Measurements from ENCODE around the gene THOC6. TPM values are rescaled to one million over a fixed set of nuclear protein-coding genes. Genes with fewer than 3 reads are reported as not detected.

Gene THOC6
- total and polyA plus RNA-seq, 9 of the 15 experiments (the other 6 are each of a cell fraction or from before 2014, with no cell fraction given) = 2.5 to 65.4 (median 42.3) TPM

DNA sequence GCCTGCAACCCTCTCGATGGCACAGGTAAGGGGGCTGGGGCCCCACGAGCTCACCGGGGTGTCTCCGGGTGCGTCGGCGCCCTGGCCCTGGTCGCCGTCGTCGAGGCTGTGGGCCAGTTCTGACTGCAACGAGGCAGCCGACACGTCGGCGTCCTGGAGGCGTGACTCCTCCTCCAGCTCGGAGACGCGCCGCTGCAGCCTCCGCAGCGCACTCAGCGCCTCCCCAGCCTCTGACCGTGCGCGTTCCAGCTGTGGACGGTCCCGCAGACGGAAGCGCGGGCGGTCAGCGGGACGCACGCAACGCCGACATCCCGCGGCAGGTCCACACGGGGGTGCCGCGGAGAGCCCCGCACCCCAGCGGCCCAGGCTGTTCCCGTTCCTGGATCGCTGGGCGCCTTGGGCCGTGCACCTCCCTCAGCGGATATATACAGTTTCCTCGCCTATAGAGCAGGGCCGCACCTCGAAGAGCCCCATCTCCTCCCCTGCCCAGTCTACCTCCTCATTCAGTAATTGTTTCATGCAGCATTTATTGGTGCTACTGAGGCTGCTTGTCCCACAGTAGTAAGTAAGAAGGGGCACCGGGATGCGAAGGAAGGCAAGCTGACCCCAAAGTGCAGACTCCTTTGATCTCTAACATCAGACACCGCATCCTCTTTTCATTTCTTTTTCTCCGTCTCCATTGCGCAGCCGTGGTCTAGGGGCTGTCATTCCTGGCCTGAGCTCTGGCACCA lies 5.8 kb downstream of the THOC6 start (continued):
- TF ChIP-seq, protein P1, sequence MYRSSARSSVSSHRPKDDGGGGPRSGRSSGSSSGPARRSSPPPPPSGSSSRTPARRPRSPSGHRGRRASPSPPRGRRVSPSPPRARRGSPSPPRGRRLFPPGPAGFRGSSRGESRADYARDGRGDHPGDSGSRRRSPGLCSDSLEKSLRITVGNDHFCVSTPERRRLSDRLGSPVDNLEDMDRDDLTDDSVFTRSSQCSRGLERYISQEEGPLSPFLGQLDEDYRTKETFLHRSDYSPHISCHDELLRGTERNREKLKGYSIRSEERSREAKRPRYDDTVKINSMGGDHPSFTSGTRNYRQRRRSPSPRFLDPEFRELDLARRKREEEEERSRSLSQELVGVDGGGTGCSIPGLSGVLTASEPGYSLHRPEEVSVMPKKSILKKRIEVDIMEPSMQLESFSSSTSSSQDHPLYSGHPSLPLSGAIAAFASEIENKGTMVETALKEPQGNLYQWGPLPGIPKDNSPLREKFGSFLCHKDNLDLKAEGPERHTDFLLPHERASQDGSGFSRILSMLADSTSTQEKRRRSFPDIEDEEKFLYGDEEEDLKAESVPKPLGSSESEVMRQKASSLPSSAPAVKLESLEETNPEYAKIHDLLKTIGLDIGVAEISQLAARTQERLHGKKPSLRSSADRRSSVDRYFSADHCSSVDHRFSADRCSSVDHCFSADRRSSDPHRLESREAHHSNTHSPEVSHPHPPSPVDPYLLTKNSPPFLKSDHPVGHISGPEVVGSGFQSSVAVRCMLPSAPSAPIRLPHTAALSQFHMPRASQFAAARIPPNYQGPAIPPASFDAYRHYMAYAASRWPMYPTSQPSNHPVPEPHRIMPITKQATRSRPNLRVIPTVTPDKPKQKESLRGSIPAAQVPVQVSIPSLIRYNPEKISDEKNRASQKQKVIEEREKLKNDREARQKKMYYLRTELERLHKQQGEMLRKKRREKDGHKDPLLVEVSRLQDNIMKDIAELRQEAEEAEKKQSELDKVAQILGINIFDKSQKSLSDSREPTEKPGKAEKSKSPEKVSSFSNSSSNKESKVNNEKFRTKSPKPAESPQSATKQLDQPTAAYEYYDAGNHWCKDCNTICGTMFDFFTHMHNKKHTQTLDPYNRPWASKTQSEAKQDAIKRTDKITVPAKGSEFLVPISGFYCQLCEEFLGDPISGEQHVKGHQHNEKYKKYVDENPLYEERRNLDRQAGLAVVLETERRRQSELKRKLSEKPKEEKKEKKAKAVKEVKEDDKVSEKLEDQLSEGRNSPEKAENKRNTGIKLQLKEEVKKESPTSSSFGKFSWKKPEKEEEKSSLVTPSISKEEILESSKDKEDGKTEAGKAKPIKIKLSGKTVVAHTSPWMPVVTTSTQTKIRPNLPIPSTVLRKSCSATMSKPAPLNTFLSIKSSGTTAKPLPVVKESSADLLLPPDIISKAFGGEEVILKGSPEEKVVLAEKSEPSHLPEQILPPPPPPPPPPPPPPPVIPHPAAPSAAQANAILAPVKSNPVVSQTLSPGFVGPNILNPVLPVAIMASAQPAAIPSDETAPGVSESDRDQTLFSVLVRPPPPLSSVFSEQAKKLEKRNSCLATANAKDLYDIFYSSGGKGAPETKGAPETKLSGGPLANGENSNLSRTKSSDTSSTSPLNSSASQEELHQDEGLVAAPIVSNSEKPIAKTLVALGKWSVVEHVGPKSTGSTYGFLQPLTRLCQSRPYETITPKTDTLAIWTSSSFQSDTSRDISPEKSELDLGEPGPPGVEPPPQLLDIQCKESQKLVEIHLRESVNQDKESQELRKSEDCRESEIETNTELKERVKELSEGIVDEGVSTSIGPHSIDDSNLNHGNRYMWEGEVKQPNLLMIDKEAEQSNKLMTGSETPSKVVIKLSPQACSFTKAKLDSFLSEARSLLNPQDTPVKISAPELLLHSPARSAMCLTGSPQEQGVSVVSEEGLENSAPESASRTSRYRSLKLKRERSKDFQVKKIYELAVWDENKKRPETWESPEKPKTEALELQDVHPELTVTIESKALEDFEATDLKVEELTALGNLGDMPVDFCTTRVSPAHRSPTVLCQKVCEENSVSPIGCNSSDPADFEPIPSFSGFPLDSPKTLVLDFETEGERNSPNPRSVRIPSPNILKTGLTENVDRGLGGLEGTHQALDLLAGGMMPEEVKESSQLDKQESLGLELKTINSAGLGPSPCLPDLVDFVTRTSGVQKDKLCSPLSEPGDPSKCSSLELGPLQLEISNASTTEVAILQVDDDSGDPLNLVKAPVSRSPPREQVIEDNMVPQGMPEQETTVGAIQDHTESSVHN (IDR thresholded peaks at IDR 0.05; ENCODE audit: borderline replicate concordance in 1 of 2, low read depth in 1 of 2) = no peak
- TF ChIP-seq CBFA2T2 (conservative IDR thresholded peaks at IDR 0.05) = no peak
- no peak for TF ChIP-seq CHD1 (IDR thresholded peaks at IDR 0.05; ENCODE audit: low read length)
- no peak for TF ChIP-seq PHB2 (IDR thresholded peaks at IDR 0.05; ENCODE audit: low read depth)
- TF ChIP-seq SLC30A9 (CRISPR knock-in tag; IDR thresholded peaks at IDR 0.05) = no peak
- TF ChIP-seq PYGO2 (tag; IDR thresholded peaks at IDR 0.05) = no peak
- no peak for TF ChIP-seq XRCC4 (IDR thresholded peaks at IDR 0.05; ENCODE audit: extremely low read depth, insufficient read depth, insufficient read length)
- TF ChIP-seq ZNF830 (CRISPR knock-in tag; IDR thresholded peaks at IDR 0.05) = no peak
- no peak for TF ChIP-seq ZNF41 (CRISPR knock-in tag; conservative IDR thresholded peaks at IDR 0.05)
- TF ChIP-seq, protein P2, sequence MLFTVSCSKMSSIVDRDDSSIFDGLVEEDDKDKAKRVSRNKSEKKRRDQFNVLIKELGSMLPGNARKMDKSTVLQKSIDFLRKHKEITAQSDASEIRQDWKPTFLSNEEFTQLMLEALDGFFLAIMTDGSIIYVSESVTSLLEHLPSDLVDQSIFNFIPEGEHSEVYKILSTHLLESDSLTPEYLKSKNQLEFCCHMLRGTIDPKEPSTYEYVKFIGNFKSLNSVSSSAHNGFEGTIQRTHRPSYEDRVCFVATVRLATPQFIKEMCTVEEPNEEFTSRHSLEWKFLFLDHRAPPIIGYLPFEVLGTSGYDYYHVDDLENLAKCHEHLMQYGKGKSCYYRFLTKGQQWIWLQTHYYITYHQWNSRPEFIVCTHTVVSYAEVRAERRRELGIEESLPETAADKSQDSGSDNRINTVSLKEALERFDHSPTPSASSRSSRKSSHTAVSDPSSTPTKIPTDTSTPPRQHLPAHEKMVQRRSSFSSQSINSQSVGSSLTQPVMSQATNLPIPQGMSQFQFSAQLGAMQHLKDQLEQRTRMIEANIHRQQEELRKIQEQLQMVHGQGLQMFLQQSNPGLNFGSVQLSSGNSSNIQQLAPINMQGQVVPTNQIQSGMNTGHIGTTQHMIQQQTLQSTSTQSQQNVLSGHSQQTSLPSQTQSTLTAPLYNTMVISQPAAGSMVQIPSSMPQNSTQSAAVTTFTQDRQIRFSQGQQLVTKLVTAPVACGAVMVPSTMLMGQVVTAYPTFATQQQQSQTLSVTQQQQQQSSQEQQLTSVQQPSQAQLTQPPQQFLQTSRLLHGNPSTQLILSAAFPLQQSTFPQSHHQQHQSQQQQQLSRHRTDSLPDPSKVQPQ (CRISPR knock-in tag; IDR thresholded peaks at IDR 0.05; ENCODE audit: borderline replicate concordance) = no peak
- TF ChIP-seq, protein P3, sequence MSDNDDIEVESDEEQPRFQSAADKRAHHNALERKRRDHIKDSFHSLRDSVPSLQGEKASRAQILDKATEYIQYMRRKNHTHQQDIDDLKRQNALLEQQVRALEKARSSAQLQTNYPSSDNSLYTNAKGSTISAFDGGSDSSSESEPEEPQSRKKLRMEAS (CRISPR knock-in tag; IDR thresholded peaks at IDR 0.05) = no peak
- TF ChIP-seq ZNF707 (CRISPR knock-in tag; conservative IDR thresholded peaks at IDR 0.05) = no peak
- TF ChIP-seq ZNF197 (CRISPR knock-in tag; IDR thresholded peaks at IDR 0.05; ENCODE audit: low read depth) = no peak
- no peak for TF ChIP-seq TEAD4 (IDR thresholded peaks at IDR 0.05; ENCODE audit: low read length)
- TF ChIP-seq TEAD4 (CRISPR knock-in tag; IDR thresholded peaks at IDR 0.05; ENCODE audit: borderline replicate concordance) = no peak
- TF ChIP-seq, protein P4, sequence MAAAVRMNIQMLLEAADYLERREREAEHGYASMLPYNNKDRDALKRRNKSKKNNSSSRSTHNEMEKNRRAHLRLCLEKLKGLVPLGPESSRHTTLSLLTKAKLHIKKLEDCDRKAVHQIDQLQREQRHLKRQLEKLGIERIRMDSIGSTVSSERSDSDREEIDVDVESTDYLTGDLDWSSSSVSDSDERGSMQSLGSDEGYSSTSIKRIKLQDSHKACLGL (CRISPR knock-in tag; IDR thresholded peaks at IDR 0.05; ENCODE audit: borderline replicate concordance, poor library complexity, severe bottlenecking) = no peak

All from K562 (cell line).